Measurements from ENCODE around the gene DNAJC30. TPM values are rescaled to one million over a fixed set of nuclear protein-coding genes. Genes with fewer than 3 reads are reported as not detected.
"Not testable (repeated sequence)": the region's sequence is repeated elsewhere in the genome, so short reads cannot be mapped to it uniquely, and the experiment has no call there.

Gene DNAJC30
- polyA plus RNA-seq, 3 donors = 5.3 to 12.3 (median 7.4) TPM

DNA sequence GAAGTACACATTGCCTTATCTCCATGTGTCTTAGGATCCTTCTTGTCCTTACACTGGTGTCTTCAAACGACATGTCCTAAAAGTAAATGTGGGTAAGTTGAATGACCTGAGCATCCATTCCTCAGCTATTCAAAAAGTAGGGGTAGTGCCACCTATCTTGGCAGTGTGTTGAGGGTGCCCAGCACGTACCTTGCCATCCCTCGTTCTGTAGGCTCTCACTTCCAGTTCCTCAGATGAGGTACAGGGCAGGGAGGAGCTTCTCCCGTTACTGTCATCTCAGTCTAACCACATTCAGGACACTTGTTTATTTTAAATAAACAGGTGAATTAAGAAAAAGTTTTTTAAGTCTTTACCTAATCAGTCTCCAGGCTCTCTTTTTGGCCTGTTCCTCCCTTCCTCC lies 13.1 kb upstream of the DNAJC30 start:
- no peak overlapping the region for H3K27ac ChIP-seq (ENCODE audit: low read depth, low read length)
- 92 to 94% (median 92%) methylated on average over 4 of the region's 4 CpGs for WGBS, 3 donors

- WGBS, 3 donors = 84 to 89% (median 86%) methylated on average over 7 of the region's 7 CpGs
- H3K27ac ChIP-seq (ENCODE audit: low read depth, low read length) = no peak overlapping the region
Measured at GRCh38 chr7:73690646-73691045, 7.4 kb upstream of the DNAJC30 start.

GRCh38 chr7:73688288-73688687 lies 5.0 kb upstream of the DNAJC30 start:
- WGBS, 3 donors = 89 to 95% (median 93%) methylated on average over 8 of the region's 8 CpGs
- H3K27ac ChIP-seq (ENCODE audit: low read depth, low read length) = no peak overlapping the region

DNA sequence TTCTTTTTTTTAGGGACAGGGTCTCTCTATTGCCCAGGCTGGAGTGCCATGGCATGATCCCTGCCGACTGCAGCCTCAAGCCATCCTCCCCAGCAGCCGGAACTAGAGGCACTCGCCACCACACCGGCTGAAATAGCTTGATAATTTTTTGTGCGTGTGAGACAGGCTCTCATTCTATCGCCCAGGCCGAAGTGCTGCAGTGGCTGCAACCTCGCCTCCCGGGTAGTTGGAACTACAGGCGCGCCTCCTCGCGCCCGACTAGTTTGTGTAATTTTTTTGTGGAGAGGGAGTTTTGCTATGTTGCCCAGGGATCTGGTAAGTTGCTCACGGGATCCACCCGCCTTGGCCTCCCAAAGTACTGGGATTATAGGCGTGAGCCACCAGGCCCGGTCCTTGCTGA lies 2.1 kb upstream of the DNAJC30 start:
- no peak overlapping the region for H3K27ac ChIP-seq (ENCODE audit: low read depth, low read length)
- 94 to 97% (median 95%) methylated on average over 18 of the region's 18 CpGs for WGBS, 3 donors

GRCh38 chr7:73683788-73684693 lies 788 bp upstream of the DNAJC30 start:
- WGBS, 3 donors = 18 to 29% (median 26%) methylated on average over 56 to 58 of the region's 58 CpGs

GRCh38 chr7:73682745-73683055 lies 553 bp downstream of the DNAJC30 start:
- 0 to 1% (median 1%) methylated on average over 33 of the region's 33 CpGs for WGBS, 3 donors
- H3K27ac ChIP-seq (ENCODE audit: low read depth, low read length) = no peak overlapping the region

More at GRCh38 chr7:73683788-73684693, 788 bp upstream of the DNAJC30 start:
- H3K27ac ChIP-seq (ENCODE audit: low read depth, low read length) = no peak overlapping the region

DNA sequence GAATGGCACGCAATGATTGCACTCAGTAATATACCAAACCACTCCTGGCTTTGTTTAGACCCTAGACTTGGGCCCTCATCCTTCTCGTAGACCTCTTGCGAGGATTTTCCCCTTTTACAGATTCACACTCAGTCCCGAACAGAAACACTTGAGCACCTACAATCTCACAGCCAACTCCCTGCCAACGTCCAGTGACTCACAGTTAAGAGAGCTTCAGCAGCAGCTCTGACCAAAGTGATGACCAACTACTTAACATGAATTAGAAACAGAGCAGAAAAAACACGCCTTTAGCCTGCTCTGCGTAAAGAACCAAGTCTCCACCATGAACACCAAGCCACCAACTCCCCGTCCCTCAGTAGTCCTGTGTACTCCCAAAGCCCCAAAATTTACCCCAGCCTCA lies 2.2 kb downstream of the DNAJC30 start:
- no peak overlapping the region for H3K27ac ChIP-seq (ENCODE audit: low read depth, low read length)
- 78 to 83% (median 83%) methylated on average over 8 of the region's 8 CpGs for WGBS, 3 donors

DNA sequence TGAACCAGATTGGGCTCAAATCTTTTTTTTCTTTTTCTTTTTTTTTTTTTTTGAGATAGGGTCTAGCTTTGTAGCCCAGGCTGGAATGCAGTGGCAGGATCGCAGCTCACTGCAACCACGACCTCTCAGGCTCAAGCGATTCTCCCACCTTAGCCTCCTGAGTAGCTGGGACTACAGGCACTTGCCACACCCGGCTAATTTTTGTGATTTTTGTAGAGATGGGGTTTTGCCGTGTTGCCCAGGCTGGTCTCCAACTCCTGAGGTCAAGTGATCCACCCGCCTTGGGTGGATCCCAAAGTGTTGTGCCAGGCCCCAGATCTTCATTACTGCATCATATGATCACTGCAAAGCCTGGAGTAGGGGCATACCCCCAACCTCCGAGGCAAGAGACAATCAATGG lies 2.8 kb downstream of the DNAJC30 start:
- H3K27ac ChIP-seq (ENCODE audit: low read depth, low read length) = no peak overlapping the region
- WGBS, 3 donors = 76 to 88% (median 80%) methylated on average over 7 of the region's 7 CpGs

DNA sequence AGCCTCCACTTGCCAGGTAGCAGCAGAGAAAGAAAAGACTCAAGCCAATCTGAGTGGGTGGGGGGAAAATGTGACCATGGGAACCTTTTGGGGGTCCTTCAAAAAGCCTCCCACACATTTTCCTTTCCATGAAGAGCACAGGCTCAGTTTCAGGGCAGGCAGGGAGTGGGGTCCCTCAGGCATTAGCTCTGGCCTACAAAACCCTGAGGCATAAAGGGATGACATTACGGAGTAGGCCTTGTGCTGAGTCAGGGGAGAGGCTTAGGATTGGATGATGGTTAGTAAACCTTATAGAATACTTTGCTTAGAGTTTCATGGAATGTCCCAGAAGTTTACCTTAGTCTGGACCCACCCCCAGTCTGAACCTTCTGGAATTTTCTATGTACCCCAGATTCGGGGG lies 3.5 kb downstream of the DNAJC30 start:
- no peak overlapping the region for H3K27ac ChIP-seq (ENCODE audit: low read depth, low read length)
- 86 to 88% (median 87%) methylated on average over 2 of the region's 2 CpGs for WGBS, 3 donors

GRCh38 chr7:73678862-73679261 lies 4.4 kb downstream of the DNAJC30 start:
- WGBS, 3 donors = 63 to 94% (median 90%) methylated on average over 6 of the region's 6 CpGs
- no peak overlapping the region for H3K27ac ChIP-seq (ENCODE audit: low read depth, low read length)

- not testable (repeated sequence) for H3K27ac ChIP-seq (ENCODE audit: low read depth, low read length)
- 81 to 85% (median 83%) methylated on average over 9 of the region's 9 CpGs for WGBS, 3 donors
Measured at GRCh38 chr7:73676062-73676461, 7.2 kb downstream of the DNAJC30 start.

GRCh38 chr7:73674468-73675124 lies 8.7 kb downstream of the DNAJC30 start:
- no peak overlapping the region for H3K27ac ChIP-seq (ENCODE audit: low read depth, low read length)
- WGBS, 3 donors = 86 to 96% (median 93%) methylated on average over 1 of the region's 1 CpG

DNA sequence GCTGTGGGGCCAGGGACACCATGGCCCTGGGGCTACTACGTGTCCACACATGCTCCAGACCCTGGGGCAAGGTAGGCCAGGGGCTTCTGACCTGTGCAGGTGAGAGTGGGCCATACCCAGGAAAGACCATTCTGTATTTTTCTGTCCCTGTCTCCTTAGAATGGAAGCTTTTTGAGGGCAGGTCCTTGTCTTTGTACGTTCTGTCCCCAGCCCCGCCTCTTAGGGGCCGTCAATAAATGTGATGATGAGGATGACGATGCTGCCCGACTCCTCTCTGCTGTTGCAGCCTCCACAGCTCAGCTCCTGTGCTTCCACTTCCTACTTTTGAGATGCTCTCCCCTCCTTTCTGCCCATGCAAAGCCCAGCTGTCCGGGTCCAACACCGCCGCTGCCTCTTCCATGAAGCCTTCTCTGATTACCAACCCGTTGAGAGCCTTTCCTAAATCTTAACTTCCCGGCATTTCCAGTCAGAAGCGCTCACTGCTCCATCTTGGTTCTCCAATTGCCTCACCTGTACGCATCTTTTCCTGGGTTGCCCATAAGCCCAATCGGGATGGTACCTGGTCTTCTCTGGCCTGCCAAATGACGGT lies 11.3 kb downstream of the DNAJC30 start:
- no peak overlapping the region for H3K27ac ChIP-seq (ENCODE audit: low read depth, low read length)
- 89 to 92% (median 89%) methylated on average over 15 of the region's 15 CpGs for WGBS, 3 donors

DNA sequence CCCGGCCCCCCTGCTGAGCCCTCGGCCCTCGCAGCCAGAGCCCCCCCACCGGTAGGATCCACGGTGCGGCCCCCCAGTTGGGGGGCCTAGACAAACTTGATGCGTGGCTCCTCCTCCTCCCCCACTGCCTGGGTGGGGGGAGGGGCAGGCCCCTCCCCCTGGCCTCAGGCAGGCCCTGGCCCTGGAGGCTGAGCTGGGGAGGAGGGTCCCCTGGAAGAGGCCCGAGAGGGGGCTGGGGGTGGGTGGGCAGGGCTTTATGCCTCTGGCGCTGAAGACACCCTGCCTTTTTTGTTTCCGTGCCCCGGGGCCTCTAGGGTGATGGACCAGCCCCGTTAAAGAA lies 12.0 kb downstream of the DNAJC30 start:
- WGBS, 3 donors = 37 to 71% (median 40%) methylated on average over 4 to 12 of the region's 12 CpGs
- no peak overlapping the region for H3K27ac ChIP-seq (ENCODE audit: low read depth, low read length)

DNA sequence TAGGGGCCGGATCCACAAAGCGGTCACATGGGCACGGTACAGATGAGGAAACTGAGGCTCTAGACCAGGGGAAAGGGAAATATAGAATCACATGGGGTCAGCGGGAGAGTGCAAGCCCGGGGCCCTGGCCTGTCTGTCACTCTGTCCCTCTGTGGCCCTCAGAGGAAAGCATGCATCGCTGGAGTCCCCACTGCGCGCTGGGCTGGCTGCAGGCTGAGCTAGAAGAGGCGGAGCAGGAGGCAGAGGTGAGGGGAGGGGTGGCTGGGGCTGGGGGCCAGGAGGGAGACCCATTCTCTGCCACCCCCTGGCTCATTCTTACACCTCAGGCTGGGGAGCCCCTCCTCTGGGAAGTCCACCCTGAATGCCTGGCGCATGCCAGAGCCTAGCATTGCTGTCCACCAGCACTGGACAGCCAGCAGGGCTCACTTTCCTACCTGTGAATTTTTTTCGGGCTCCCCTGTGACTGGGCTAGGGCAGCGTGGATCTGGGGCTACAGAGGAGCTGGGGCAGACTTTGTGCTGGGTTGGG lies 13.3 kb downstream of the DNAJC30 start:
- H3K27ac ChIP-seq (ENCODE audit: low read depth, low read length) = no peak overlapping the region
- WGBS, 3 donors = 81 to 86% (median 84%) methylated on average over 12 of the region's 12 CpGs

DNA sequence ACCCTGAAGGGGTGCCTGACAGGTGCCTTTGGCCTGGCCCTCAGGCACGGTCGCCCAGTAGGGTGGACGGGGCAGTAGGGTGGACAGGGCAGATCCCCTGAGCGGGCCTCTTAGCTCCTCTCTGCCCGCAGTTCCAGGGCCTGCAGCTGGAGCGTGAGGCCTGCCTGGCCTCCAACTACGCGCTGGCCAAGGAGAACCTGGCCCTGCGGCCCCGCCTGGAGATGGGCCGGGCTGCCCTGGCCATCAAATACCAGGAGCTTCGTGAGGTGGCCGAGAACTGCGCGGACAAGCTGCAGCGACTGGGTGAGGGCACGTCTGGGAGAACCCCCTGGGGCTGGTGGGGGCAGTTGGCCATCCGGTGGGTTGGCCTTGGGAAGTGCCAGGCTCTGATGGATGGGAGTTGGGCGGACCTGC lies 14.0 kb downstream of the DNAJC30 start:
- 43 to 76% (median 67%) methylated on average over 19 of the region's 19 CpGs for WGBS, 3 donors
- H3K27ac ChIP-seq (ENCODE audit: low read depth, low read length) = no peak overlapping the region

- WGBS, 3 donors = 16 to 29% (median 28%) methylated on average over 5 of the region's 5 CpGs
- no peak overlapping the region for H3K27ac ChIP-seq (ENCODE audit: low read depth, low read length)
Measured at GRCh38 chr7:73668886-73669230, 14.4 kb downstream of the DNAJC30 start.

- WGBS, 3 donors = 2 to 3% (median 3%) methylated on average over 24 to 52 of the region's 52 CpGs
- no peak overlapping the region for H3K27ac ChIP-seq (ENCODE audit: low read depth, low read length)
Measured at GRCh38 chr7:73668103-73668885, 15.0 kb downstream of the DNAJC30 start.

All from adipose tissue (tissue), 3 donors.